Anterior cingulate cortex (tissue), 58 donors: Measurements from ENCODE around the gene NUP160.

Source experiments
- DNase-seq, 58 donors: peaks; one replicate each; lab custom pipeline; 2025; lab: John Stamatoyannopoulos, UW

The NUP160 gene

DNA sequence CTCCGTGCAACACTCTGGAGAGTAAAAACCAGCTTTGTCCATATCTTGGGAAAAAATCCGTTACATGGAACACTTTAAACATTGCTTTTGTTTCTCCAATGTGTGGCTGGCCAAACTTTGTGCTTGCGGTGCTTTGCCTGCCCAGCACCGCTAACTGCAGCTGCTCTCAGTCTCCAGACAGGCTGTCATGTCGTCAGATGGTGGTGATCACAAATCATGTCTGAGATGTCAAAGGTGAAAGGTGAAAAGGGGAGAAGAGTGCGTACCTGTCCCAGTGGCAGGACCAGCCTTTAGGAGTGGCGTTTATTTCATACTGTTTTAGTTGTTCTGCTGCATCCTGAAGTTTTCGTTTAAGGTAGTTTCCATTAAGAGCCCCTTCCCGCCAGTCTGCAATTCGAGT, 115.9 kb downstream of the NUP160 start:
- no peak for DNase-seq

DNA sequence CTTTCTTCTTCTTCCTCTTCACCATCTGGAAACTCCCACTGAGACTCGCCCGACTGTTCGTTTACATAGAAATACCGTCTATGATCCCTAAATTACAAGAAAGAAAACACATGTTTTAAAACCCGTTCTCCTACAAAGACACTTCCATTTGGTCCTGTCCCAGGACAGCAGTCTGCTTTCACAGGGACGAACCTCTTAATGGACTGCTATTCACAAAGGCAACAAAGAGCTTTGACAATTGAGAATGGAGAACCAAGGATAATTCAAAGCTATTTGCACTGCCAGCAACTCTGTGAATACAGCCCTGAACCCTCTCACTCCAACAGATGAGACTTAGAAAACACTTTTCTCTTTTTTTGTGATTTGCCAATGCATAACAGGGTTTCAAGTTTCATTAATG, 116.7 kb downstream of the NUP160 start:
- DNase-seq, result no peak
